HepG2 (cell line): ENCODE data around the gene PEA15. TPM values are rescaled to one million over a fixed set of nuclear protein-coding genes. Genes with fewer than 3 reads are reported as not detected.

Experiments
- DNMT1 ChIP-seq: sonication (generic); formaldehyde crosslinking; IDR thresholded peaks from 2 replicates; pipeline ENCODE4 v1.5.1; 2020; ENCODE audit warnings: mild to moderate bottlenecking, missing genetic modification reagents
- FOXM1 ChIP-seq: sonication (generic); formaldehyde crosslinking; IDR thresholded peaks from 2 replicates; pipeline ENCODE4 v1.5.0; 2020; ENCODE audit warnings: missing genetic modification reagents
- HNRNPL ChIP-seq: fragments of 200-400 bp; formaldehyde crosslinking; IDR thresholded peaks from 2 replicates; pipeline ENCODE4 v1.6.1; 2017; ENCODE audit warnings: mild to moderate bottlenecking, low read depth, low read length
- IRX3 ChIP-seq: sonication (generic); formaldehyde crosslinking; IDR thresholded peaks from 2 replicates; pipeline ENCODE4 v1.8.1; 2023; ENCODE audit warnings: mild to moderate bottlenecking, low read depth, missing genetic modification reagents, borderline replicate concordance
- KLF12 ChIP-seq: sonication (generic); formaldehyde crosslinking; IDR thresholded peaks from 2 replicates; pipeline ENCODE4 v1.4.0; 2020; ENCODE audit warnings: missing genetic modification reagents, borderline replicate concordance
- NR1H2 ChIP-seq: sonication (generic); formaldehyde crosslinking; IDR thresholded peaks from 2 replicates; pipeline ENCODE4 v1.8.1; 2022; ENCODE audit warnings: low read depth, missing genetic modification reagents, borderline replicate concordance
- RAD21 ChIP-seq: fragments of 450-650 bp; formaldehyde crosslinking; IDR thresholded peaks from 2 replicates; pipeline ENCODE4 v1.5.0; 2020; ENCODE audit warnings: mild to moderate bottlenecking
- SMARCC2 ChIP-seq: fragments of 450-650 bp; IDR thresholded peaks from 2 replicates; pipeline ENCODE4 v1.6.1; 2017; ENCODE audit warnings: antibody characterized with exemption, mild to moderate bottlenecking
- SP5 ChIP-seq: IDR thresholded peaks from 2 replicates; pipeline ENCODE4 v1.6.1; 2016; ENCODE audit warnings: low read depth, borderline replicate concordance
- SSRP1 ChIP-seq: IDR thresholded peaks from 2 replicates; pipeline ENCODE4 v1.6.1; 2016; ENCODE audit warnings: control low read depth
- TCF7L2 ChIP-seq: IDR thresholded peaks from 2 replicates; pipeline ENCODE4 v1.6.1; 2011; ENCODE audit warnings: mild to moderate bottlenecking, low read depth, low read length, moderate library complexity
- THYN1 ChIP-seq: sonication (generic); formaldehyde crosslinking; IDR thresholded peaks from 2 replicates; pipeline ENCODE4 v1.8.1; 2023; ENCODE audit warnings: low read depth, mild to moderate bottlenecking, moderate library complexity, missing genetic modification reagents, borderline replicate concordance
- ZBTB42 ChIP-seq: sonication (generic); formaldehyde crosslinking; IDR thresholded peaks from 2 replicates; pipeline ENCODE4 v1.5.0; 2020; ENCODE audit warnings: mild to moderate bottlenecking, missing genetic modification reagents
- ZC3H4 ChIP-seq: sonication (generic); formaldehyde crosslinking; IDR thresholded peaks from 2 replicates; pipeline ENCODE4 v1.4.0; 2020; ENCODE audit warnings: missing genetic modification reagents, borderline replicate concordance
- ZNF160 ChIP-seq: sonication (generic); formaldehyde crosslinking; IDR thresholded peaks from 2 replicates; pipeline ENCODE4 v1.8.0; 2022; ENCODE audit warnings: mild to moderate bottlenecking, inconsistent platforms, missing genetic modification reagents
- ZNF282 ChIP-seq: fragments of 450-650 bp; IDR thresholded peaks from 2 replicates; pipeline ENCODE4 v1.6.1; 2018; ENCODE audit not compliant: partially characterized antibody
- ZNF383 ChIP-seq: sonication (generic); formaldehyde crosslinking; IDR thresholded peaks from 2 replicates; pipeline ENCODE4 v1.4.0; 2020; ENCODE audit warnings: missing genetic modification reagents, mild to moderate bottlenecking, borderline replicate concordance
- ZNF564 ChIP-seq: sonication (generic); formaldehyde crosslinking; IDR thresholded peaks from 2 replicates; pipeline ENCODE4 v1.8.1; 2023; ENCODE audit warnings: mild to moderate bottlenecking, missing genetic modification reagents
- ZNF598 ChIP-seq: sonication (generic); formaldehyde crosslinking; IDR thresholded peaks from 2 replicates; pipeline ENCODE4 v1.5.1; 2020; ENCODE audit warnings: mild to moderate bottlenecking, missing genetic modification reagents, borderline replicate concordance
- ZSCAN12 ChIP-seq: sonication (generic); formaldehyde crosslinking; IDR thresholded peaks from 2 replicates; pipeline ENCODE4 v1.9.0; 2021; ENCODE audit warnings: mild to moderate bottlenecking, missing genetic modification reagents
- polyA plus RNA-seq, 8 experiments: library from polyadenylated mRNA; depleted of rRNA in 3 of 8; stranded (reverse) in 7 of 8; unstranded in 1 of 8; fragments of >200 nt; fragmentation: Illumina TruSeq in 4 of 8; extraction: Trizol in 4 of 8; gene quantifications; 2 replicates each; pipeline versions ENCODE4 v1.2.1 to v1.2.3, GENCODE V29; 2011 to 2016; ENCODE audit warnings: low read depth in 4 of 8, missing spikeins in 1 of 8, mixed read lengths in 1 of 8; ENCODE audit not compliant: insufficient read depth in 1 of 8
- total RNA-seq, 5 experiments: library from RNA; depleted of rRNA; stranded (reverse); fragments of >200 nt; fragmentation: Illumina TruSeq; extraction: Trizol; gene quantifications; 2 replicates each; pipeline ENCODE4 v1.2.3, GENCODE V29; 2016; ENCODE audit warnings: low read depth in 1 of 5
- TF ChIP-seq, protein P1 (sequence below): sonication (generic); formaldehyde crosslinking; IDR thresholded peaks from 2 replicates; pipeline ENCODE4 v1.4.0; 2020; ENCODE audit warnings: missing genetic modification reagents, borderline replicate concordance
- TF ChIP-seq, protein P2 (sequence below): sonication (generic); formaldehyde crosslinking; IDR thresholded peaks from 2 replicates; pipeline ENCODE4 v1.5.1; 2020; ENCODE audit warnings: missing genetic modification reagents, mild to moderate bottlenecking, borderline replicate concordance
- TF ChIP-seq, protein P3 (sequence below): sonication (generic); formaldehyde crosslinking; IDR thresholded peaks from 2 replicates; pipeline ENCODE4 v1.8.0; 2022; ENCODE audit warnings: mild to moderate bottlenecking, missing genetic modification reagents; ENCODE audit not compliant: insufficient replicate concordance

Gene PEA15
- total and polyA plus RNA-seq, 2 of the 13 experiments (the other 11 are each of a cell fraction or from before 2014, with no cell fraction given): 12.1 to 35.2 TPM

DNA sequence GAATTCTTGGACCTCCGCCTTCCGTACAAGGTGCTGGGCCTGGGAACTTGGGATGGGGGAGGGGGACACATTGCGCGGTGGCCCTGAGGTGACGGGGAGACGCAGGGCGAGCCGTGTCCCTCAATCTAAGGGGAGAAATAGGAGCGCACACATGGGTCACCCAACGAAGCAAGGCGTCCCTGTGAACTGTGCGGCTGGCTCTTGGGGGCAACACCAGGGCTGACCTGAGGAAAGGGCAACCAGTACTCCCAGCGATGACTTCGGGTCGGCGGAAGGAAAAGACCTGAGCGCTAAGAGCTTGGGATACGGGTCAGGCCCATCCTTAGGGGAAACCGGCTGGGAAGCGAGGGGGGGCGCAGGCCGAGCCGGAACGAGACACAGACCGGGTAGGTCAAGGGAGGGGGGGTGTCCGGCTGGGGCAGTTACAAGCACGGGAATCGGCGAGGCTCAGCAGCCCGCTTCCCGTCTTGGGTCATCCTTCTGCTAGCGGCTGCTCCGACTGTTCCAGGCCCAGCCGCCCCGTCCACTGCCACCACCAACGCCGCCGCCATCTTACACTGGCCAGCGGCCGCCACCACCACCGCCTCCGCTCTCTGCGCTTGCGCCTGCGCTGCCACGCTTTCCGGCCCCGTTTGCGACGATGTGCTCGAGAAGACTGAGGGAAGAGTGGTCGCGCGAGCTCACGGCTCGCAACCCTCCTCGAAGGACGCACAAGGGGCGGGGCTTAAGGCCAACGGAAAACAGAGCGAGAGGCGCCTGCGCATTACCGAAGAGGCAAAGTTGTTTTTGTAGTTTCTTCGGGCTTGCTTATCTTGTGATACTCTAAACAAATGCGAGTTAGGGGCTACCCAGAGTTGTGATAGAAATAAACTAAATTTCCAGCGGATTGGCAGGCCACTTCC lies 57.0 kb downstream of the PEA15 start, which contains the start of gene DCAF8 (continued):
- TF ChIP-seq, protein P1, sequence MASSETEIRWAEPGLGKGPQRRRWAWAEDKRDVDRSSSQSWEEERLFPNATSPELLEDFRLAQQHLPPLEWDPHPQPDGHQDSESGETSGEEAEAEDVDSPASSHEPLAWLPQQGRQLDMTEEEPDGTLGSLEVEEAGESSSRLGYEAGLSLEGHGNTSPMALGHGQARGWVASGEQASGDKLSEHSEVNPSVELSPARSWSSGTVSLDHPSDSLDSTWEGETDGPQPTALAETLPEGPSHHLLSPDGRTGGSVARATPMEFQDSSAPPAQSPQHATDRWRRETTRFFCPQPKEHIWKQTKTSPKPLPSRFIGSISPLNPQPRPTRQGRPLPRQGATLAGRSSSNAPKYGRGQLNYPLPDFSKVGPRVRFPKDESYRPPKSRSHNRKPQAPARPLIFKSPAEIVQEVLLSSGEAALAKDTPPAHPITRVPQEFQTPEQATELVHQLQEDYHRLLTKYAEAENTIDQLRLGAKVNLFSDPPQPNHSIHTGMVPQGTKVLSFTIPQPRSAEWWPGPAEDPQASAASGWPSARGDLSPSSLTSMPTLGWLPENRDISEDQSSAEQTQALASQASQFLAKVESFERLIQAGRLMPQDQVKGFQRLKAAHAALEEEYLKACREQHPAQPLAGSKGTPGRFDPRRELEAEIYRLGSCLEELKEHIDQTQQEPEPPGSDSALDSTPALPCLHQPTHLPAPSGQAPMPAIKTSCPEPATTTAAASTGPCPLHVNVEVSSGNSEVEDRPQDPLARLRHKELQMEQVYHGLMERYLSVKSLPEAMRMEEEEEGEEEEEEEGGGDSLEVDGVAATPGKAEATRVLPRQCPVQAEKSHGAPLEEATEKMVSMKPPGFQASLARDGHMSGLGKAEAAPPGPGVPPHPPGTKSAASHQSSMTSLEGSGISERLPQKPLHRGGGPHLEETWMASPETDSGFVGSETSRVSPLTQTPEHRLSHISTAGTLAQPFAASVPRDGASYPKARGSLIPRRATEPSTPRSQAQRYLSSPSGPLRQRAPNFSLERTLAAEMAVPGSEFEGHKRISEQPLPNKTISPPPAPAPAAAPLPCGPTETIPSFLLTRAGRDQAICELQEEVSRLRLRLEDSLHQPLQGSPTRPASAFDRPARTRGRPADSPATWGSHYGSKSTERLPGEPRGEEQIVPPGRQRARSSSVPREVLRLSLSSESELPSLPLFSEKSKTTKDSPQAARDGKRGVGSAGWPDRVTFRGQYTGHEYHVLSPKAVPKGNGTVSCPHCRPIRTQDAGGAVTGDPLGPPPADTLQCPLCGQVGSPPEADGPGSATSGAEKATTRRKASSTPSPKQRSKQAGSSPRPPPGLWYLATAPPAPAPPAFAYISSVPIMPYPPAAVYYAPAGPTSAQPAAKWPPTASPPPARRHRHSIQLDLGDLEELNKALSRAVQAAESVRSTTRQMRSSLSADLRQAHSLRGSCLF: no peak
- TF ChIP-seq TCF7L2 (no peak), KLF12 (CRISPR knock-in tag) (no peak), NR1H2 (no peak), DNMT1 (CRISPR knock-in tag) (0 out of 2 replicates have a peak, but pooled peaks have one; percentile 64), THYN1 (CRISPR knock-in tag) (no peak), SSRP1 (CRISPR knock-in tag) (no peak), ZC3H4 (CRISPR knock-in tag) (peak; percentile 60; the same call in 1 of the 2 replicates), SMARCC2 (no peak), ZNF282 (no peak), ZNF598 (CRISPR knock-in tag) (no peak; the same call in 1 of the 2 replicates), FOXM1 (no peak), ZNF160 (CRISPR knock-in tag) (no peak), ZBTB42 (CRISPR knock-in tag) (no peak), SP5 (CRISPR knock-in tag) (no peak), ZSCAN12 (no peak), IRX3 (CRISPR knock-in tag) (peak; percentile 53; the same call in 1 of the 2 replicates), RAD21 (CRISPR knock-in tag) (peak; percentile 33; the same call in 1 of the 2 replicates), ZNF564 (CRISPR knock-in tag) (no peak), ZNF383 (CRISPR knock-in tag) (no peak), HNRNPL (0 out of 2 replicates have a peak, but pooled peaks have one; percentile 63)
- TF ChIP-seq, protein P2, sequence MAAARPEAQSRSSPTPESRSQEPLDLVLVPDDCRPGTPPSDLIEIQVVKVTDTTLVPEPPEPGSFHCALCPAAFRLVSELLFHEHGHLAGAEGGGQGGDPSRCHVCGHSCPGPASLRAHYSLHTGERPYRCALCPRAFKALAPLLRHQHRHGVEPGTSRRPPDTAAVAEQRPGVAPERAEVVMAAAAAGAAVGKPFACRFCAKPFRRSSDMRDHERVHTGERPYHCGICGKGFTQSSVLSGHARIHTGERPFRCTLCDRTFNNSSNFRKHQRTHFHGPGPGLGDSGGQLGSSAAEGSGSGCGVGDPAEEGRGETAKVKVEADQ (CRISPR knock-in tag): no peak; the same call in 1 of the 2 replicates
- TF ChIP-seq, protein P3, sequence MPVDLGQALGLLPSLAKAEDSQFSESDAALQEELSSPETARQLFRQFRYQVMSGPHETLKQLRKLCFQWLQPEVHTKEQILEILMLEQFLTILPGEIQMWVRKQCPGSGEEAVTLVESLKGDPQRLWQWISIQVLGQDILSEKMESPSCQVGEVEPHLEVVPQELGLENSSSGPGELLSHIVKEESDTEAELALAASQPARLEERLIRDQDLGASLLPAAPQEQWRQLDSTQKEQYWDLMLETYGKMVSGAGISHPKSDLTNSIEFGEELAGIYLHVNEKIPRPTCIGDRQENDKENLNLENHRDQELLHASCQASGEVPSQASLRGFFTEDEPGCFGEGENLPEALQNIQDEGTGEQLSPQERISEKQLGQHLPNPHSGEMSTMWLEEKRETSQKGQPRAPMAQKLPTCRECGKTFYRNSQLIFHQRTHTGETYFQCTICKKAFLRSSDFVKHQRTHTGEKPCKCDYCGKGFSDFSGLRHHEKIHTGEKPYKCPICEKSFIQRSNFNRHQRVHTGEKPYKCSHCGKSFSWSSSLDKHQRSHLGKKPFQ (CRISPR knock-in tag): peak; percentile 31
